HEK293 (cell line): ENCODE measurements around the gene CRYBA4.

Experiments
- CTCF ChIA-PET: fragments of 350-600 bp; formaldehyde crosslinking; extraction: SDS; loops from one replicate; lab custom pipeline; 2021; ENCODE audit warnings: antibody characterized with exemption; lab: Yijun Ruan, JAX
- POLR2A ChIA-PET: fragments of 300-600 bp; formaldehyde crosslinking; extraction: SDS; loops from one replicate; lab custom pipeline; 2020; ENCODE audit warnings: antibody characterized with exemption, inconsistent platforms; lab: Yijun Ruan, JAX
- H3K27ac ChIP-seq: fragments of 200-500 bp; sonication (Bioruptor generic); 2 replicates; pipeline ENCODE4 v1.5.1; 2014; ENCODE audit warnings: low read depth, low read length, control low read depth, inconsistent platforms; ENCODE audit errors: extremely low read depth
- H3K36me3 ChIP-seq, 2 experiments: fragments of 200-500 bp in 1 of 2; sonication (Bioruptor generic) in 1 of 2; 1 replicate in 1 of 2; 2 replicates in 1 of 2; pipeline ENCODE4 v1.5.1; 2014 to 2017; ENCODE audit warnings: inconsistent platforms in 2 of 2, low read length in 2 of 2; ENCODE audit not compliant: control insufficient read depth in 2 of 2, insufficient read depth in 1 of 2
- H3K4me1 ChIP-seq: fragments of 200-500 bp; sonication (Bioruptor generic); 2 replicates; pipeline ENCODE4 v1.5.1; 2014; ENCODE audit warnings: mild to moderate bottlenecking, low read length, inconsistent platforms; ENCODE audit not compliant: control insufficient read depth, insufficient read depth
- H3K4me3 ChIP-seq: 2 replicates; pipeline ENCODE4 v1.5.1; 2011; ENCODE audit warnings: low read depth, mild to moderate bottlenecking, control low read depth, low read length, moderate library complexity
- H3K9me3 ChIP-seq: fragments of 200-500 bp; sonication (Bioruptor generic); 2 replicates; pipeline ENCODE4 v1.5.1; 2014; ENCODE audit warnings: low read depth, low read length, inconsistent platforms; ENCODE audit not compliant: control insufficient read depth, insufficient read depth
- GLIS2 ChIP-seq: fragments of 450-650 bp; formaldehyde crosslinking; IDR thresholded peaks from 2 replicates; pipeline ENCODE4 v1.5.1; 2016; ENCODE audit warnings: missing biosample characterization, missing genetic modification characterization
- KLF10 ChIP-seq: fragments of 450-650 bp; IDR thresholded peaks from 2 replicates; pipeline ENCODE4 v1.5.1; 2018; ENCODE audit warnings: missing biosample characterization, mild to moderate bottlenecking, missing genetic modification characterization
- MEIS1 ChIP-seq: sonication (generic); formaldehyde crosslinking; IDR thresholded peaks from 2 replicates; pipeline ENCODE4 v1.8.1; 2022; ENCODE audit warnings: missing genetic modification reagents, mild to moderate bottlenecking, borderline replicate concordance
- PRDM1 ChIP-seq: fragments of 450-650 bp; formaldehyde crosslinking; IDR thresholded peaks from 2 replicates; pipeline ENCODE4; 2016; ENCODE audit warnings: missing biosample characterization, missing genetic modification characterization
- SETDB1 ChIP-seq: IDR thresholded peaks from one replicate; pipeline ENCODE4 v1.6.1; 2017; ENCODE audit warnings: mild to moderate bottlenecking, low read length, moderate library complexity, mixed read lengths; ENCODE audit not compliant: insufficient read length
- YY2 ChIP-seq: fragments of 450-650 bp; formaldehyde crosslinking; IDR thresholded peaks from 2 replicates; pipeline ENCODE4 v1.5.1; 2016; ENCODE audit warnings: missing biosample characterization, missing genetic modification characterization
- ZBTB1 ChIP-seq: fragments of 450-650 bp; formaldehyde crosslinking; IDR thresholded peaks from 2 replicates; pipeline ENCODE4 v1.5.1; 2016; ENCODE audit warnings: missing biosample characterization, missing genetic modification characterization
- ZBTB17 ChIP-seq: fragments of 450-650 bp; formaldehyde crosslinking; IDR thresholded peaks from 2 replicates; pipeline ENCODE4 v1.5.1; 2016; ENCODE audit warnings: missing biosample characterization, missing genetic modification characterization
- ZEB2 ChIP-seq: fragments of 450-650 bp; formaldehyde crosslinking; IDR thresholded peaks from 2 replicates; pipeline ENCODE4 v1.5.1; 2016; ENCODE audit warnings: missing biosample characterization, missing genetic modification characterization
- ZNF155 ChIP-seq: fragments of 450-650 bp; formaldehyde crosslinking; IDR thresholded peaks from 2 replicates; pipeline ENCODE4 v1.5.1; 2016; ENCODE audit warnings: missing biosample characterization, missing genetic modification characterization
- ZNF174 ChIP-seq: fragments of 450-650 bp; formaldehyde crosslinking; IDR thresholded peaks from 2 replicates; pipeline ENCODE4 v1.5.0; 2017; ENCODE audit warnings: missing biosample characterization, mild to moderate bottlenecking, missing genetic modification characterization
- ZNF202 ChIP-seq: fragments of 450-650 bp; formaldehyde crosslinking; IDR thresholded peaks from 2 replicates; pipeline ENCODE4 v1.5.1; 2016; ENCODE audit warnings: missing biosample characterization, missing genetic modification characterization, borderline replicate concordance
- ZNF23 ChIP-seq: fragments of 450-650 bp; formaldehyde crosslinking; IDR thresholded peaks from 2 replicates; pipeline ENCODE4 v1.5.1; 2016; ENCODE audit warnings: missing biosample characterization, missing genetic modification characterization, borderline replicate concordance
- ZNF248 ChIP-seq: fragments of 450-650 bp; formaldehyde crosslinking; IDR thresholded peaks from 2 replicates; pipeline ENCODE4 v1.5.1; 2017; ENCODE audit warnings: missing biosample characterization, missing genetic modification characterization
- ZNF280D ChIP-seq: fragments of 450-650 bp; formaldehyde crosslinking; IDR thresholded peaks from 2 replicates; pipeline ENCODE4 v1.5.1; 2016; ENCODE audit warnings: missing biosample characterization, missing genetic modification characterization
- ZNF292 ChIP-seq: fragments of 450-650 bp; formaldehyde crosslinking; IDR thresholded peaks from 2 replicates; pipeline ENCODE4 v1.5.1; 2016; ENCODE audit warnings: low read depth, missing biosample characterization, missing genetic modification characterization, borderline replicate concordance
- ZNF366 ChIP-seq: fragments of 450-650 bp; formaldehyde crosslinking; conservative IDR thresholded peaks from 2 replicates; pipeline ENCODE4 v1.5.1; 2016; ENCODE audit warnings: missing biosample characterization, missing genetic modification characterization
- ZNF394 ChIP-seq: fragments of 450-650 bp; formaldehyde crosslinking; IDR thresholded peaks from 2 replicates; pipeline ENCODE4 v1.5.1; 2016; ENCODE audit warnings: missing biosample characterization, missing genetic modification characterization, mild to moderate bottlenecking, moderate library complexity, borderline replicate concordance
- ZNF426 ChIP-seq: fragments of 450-650 bp; formaldehyde crosslinking; IDR thresholded peaks from 2 replicates; pipeline ENCODE4 v1.5.1; 2017; ENCODE audit warnings: missing biosample characterization, missing genetic modification characterization, mild to moderate bottlenecking, inconsistent platforms, moderate library complexity
- ZNF473 ChIP-seq: fragments of 450-650 bp; formaldehyde crosslinking; IDR thresholded peaks from 2 replicates; pipeline ENCODE4 v1.5.1; 2017; ENCODE audit warnings: missing biosample characterization, missing genetic modification characterization
- ZNF48 ChIP-seq: fragments of 450-650 bp; formaldehyde crosslinking; IDR thresholded peaks from 2 replicates; pipeline ENCODE4 v1.5.1; 2016; ENCODE audit warnings: missing biosample characterization, missing genetic modification characterization
- ZNF513 ChIP-seq: fragments of 450-650 bp; IDR thresholded peaks from 2 replicates; pipeline ENCODE4 v1.5.1; 2018; ENCODE audit warnings: missing biosample characterization, missing genetic modification characterization
- ZNF623 ChIP-seq: fragments of 450-650 bp; formaldehyde crosslinking; IDR thresholded peaks from 2 replicates; pipeline ENCODE4 v1.5.1; 2016; ENCODE audit warnings: missing biosample characterization, missing genetic modification characterization
- ZNF624 ChIP-seq: fragments of 450-650 bp; formaldehyde crosslinking; IDR thresholded peaks from 2 replicates; pipeline ENCODE4 v1.5.1; 2017; ENCODE audit warnings: missing biosample characterization, missing genetic modification characterization
- ZNF670 ChIP-seq: fragments of 450-650 bp; formaldehyde crosslinking; IDR thresholded peaks from 2 replicates; pipeline ENCODE4 v1.5.1; 2016; ENCODE audit warnings: missing biosample characterization, missing genetic modification characterization, low read depth
- ZNF677 ChIP-seq: fragments of 450-650 bp; IDR thresholded peaks from 2 replicates; pipeline ENCODE4 v1.5.0; 2018; ENCODE audit warnings: missing biosample characterization, mild to moderate bottlenecking, missing genetic modification characterization, moderate library complexity
- ZSCAN30 ChIP-seq: fragments of 450-650 bp; IDR thresholded peaks from 2 replicates; pipeline ENCODE4 v1.5.1; 2018; ENCODE audit warnings: missing biosample characterization, mild to moderate bottlenecking, missing genetic modification characterization, moderate library complexity
- TF ChIP-seq, protein P1 (sequence below): fragments of 450-650 bp; formaldehyde crosslinking; optimal IDR thresholded peaks from 2 replicates; pipeline ENCODE3; 2016; ENCODE audit warnings: missing biosample characterization, mild to moderate bottlenecking, missing genetic modification characterization
- TF ChIP-seq, protein P2 (sequence below): fragments of 450-650 bp; formaldehyde crosslinking; IDR thresholded peaks from 2 replicates; pipeline ENCODE4 v1.5.1; 2016; ENCODE audit warnings: missing biosample characterization, missing genetic modification characterization

CRYBA4 gene

GRCh38 chr22:26642465-26643417, 21.0 kb downstream of the CRYBA4 start (continued):
- TF ChIP-seq, protein P1, sequence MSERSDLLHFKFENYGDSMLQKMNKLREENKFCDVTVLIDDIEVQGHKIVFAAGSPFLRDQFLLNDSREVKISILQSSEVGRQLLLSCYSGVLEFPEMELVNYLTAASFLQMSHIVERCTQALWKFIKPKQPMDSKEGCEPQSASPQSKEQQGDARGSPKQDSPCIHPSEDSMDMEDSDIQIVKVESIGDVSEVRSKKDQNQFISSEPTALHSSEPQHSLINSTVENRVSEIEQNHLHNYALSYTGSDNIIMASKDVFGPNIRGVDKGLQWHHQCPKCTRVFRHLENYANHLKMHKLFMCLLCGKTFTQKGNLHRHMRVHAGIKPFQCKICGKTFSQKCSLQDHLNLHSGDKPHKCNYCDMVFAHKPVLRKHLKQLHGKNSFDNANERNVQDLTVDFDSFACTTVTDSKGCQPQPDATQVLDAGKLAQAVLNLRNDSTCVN (tag by site-specific recombination) = no peak
- TF ChIP-seq ZNF394 (tag by site-specific recombination) (no peak), ZNF623 (tag by site-specific recombination) (no peak), ZNF670 (no peak), ZBTB17 (tag by site-specific recombination) (no peak; the same call in 1 of the 2 replicates), ZNF280D (tag by site-specific recombination) (no peak), ZNF473 (tag by site-specific recombination) (no peak), GLIS2 (tag by site-specific recombination) (no peak), ZNF155 (tag by site-specific recombination) (no peak), ZNF677 (no peak), ZNF366 (tag by site-specific recombination) (peak; percentile 86), ZNF48 (tag by site-specific recombination) (no peak), ZEB2 (tag by site-specific recombination) (no peak), KLF10 (tag by site-specific recombination) (no peak), ZNF23 (tag by site-specific recombination) (no peak)
- TF ChIP-seq, protein P2, sequence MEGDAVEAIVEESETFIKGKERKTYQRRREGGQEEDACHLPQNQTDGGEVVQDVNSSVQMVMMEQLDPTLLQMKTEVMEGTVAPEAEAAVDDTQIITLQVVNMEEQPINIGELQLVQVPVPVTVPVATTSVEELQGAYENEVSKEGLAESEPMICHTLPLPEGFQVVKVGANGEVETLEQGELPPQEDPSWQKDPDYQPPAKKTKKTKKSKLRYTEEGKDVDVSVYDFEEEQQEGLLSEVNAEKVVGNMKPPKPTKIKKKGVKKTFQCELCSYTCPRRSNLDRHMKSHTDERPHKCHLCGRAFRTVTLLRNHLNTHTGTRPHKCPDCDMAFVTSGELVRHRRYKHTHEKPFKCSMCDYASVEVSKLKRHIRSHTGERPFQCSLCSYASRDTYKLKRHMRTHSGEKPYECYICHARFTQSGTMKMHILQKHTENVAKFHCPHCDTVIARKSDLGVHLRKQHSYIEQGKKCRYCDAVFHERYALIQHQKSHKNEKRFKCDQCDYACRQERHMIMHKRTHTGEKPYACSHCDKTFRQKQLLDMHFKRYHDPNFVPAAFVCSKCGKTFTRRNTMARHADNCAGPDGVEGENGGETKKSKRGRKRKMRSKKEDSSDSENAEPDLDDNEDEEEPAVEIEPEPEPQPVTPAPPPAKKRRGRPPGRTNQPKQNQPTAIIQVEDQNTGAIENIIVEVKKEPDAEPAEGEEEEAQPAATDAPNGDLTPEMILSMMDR (tag by site-specific recombination) = peak; percentile 38; the same call in 1 of the 2 replicates
- TF ChIP-seq, all 188 proteins: peak for 15

DNA sequence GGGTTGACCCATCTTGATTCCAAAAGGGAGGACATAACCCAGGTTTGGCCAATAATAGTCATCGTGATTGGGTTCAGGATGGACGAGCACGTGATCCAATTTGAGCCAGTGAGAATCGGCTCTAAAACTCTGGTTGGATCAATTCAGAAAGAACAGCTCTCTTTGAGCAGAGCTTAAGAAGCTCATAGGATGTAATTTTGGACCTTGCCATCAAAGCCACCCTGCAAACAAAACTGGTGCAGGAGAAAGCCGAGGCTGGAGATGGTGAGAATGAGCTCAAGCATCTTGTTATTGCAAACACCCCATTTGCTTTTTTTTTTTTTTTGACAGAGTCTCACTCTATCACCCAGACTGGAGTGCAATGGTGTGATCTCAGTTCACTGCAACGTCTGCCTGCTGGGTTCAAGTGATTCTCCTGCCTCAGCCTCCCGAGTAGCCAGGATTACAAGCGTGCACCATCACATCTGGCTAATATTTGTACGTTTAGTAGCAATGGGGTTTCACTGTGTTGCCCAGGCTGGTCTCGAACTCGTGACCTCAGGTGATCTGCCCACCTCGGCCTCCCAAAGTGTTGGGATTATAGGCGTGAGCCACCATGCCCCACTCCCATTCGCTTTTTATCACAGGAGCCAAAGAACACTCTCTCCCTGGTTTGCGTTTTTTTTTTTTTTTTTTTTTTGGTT, 21.8 kb downstream of the CRYBA4 start:
- no peak overlapping the region for H3K4me3 ChIP-seq
- no peaks in the 10 kb centered on the region for H3K9me3 ChIP-seq
- ChIA-PET CTCF (interaction anchor here (0.5 to 0.7 kb wide), 3 partner anchors 40 to 238 kb away, joined by 3 to 4 read pairs (median 3); no protein-coding TSS in a partner anchor), POLR2A (no interaction called here)
- H3K4me1 ChIP-seq = no peaks in the 10 kb centered on the region
- H3K36me3 ChIP-seq = no peaks in the 10 kb centered on the region
- no peak overlapping the region for H3K27ac ChIP-seq
- TF ChIP-seq ZNF624 (tag by site-specific recombination) (no peak), ZNF513 (no peak), PRDM1 (tag by site-specific recombination) (no peak), ZNF426 (tag by site-specific recombination) (no peak), ZNF292 (tag by site-specific recombination) (no peak), ZBTB1 (tag by site-specific recombination) (no peak), SETDB1 (no peak), ZNF202 (tag by site-specific recombination) (no peak), ZNF248 (tag by site-specific recombination) (no peak), ZNF174 (tag by site-specific recombination) (no peak), YY2 (tag by site-specific recombination) (no peak), MEIS1 (CRISPR knock-in tag) (no peak), ZSCAN30 (tag by site-specific recombination) (no peak)
